SK-N-SH treated with all-trans-retinoic acid at 6 μM for 48 hours (cell line): ENCODE data around the gene KLF13.

Experiments used
- CREB5 ChIP-seq: fragments of 250-450 bp; sonication (Bioruptor Pico); IDR thresholded peaks from 2 replicates; pipeline ENCODE4 v1.5.1; 2020; ENCODE audit warnings: low read depth, mild to moderate bottlenecking, moderate library complexity
- CSDC2 ChIP-seq: fragments of 250-450 bp; sonication (Bioruptor Pico); IDR thresholded peaks from 2 replicates; pipeline ENCODE4 v1.5.0; 2020; ENCODE audit warnings: mild to moderate bottlenecking, moderate library complexity
- CSRNP3 ChIP-seq: fragments of 250-450 bp; sonication (Bioruptor Pico); IDR thresholded peaks from 2 replicates; pipeline ENCODE4 v1.5.1; 2021; ENCODE audit warnings: mild to moderate bottlenecking, moderate library complexity
- GLIS3 ChIP-seq: fragments of 250-450 bp; sonication (Bioruptor Pico); IDR thresholded peaks from 2 replicates; pipeline ENCODE4 v1.5.0; 2020; ENCODE audit warnings: mild to moderate bottlenecking, moderate library complexity
- OSR1 ChIP-seq: fragments of 250-450 bp; sonication (Bioruptor Pico); IDR thresholded peaks from 2 replicates; pipeline ENCODE4 v1.8.0; 2022; ENCODE audit warnings: moderate library complexity, mild to moderate bottlenecking, inconsistent platforms
- TCF4 ChIP-seq: fragments of 250-450 bp; sonication (Bioruptor Pico); IDR thresholded peaks from 2 replicates; pipeline ENCODE4 v1.8.0; 2021; ENCODE audit warnings: mild to moderate bottlenecking, moderate library complexity, borderline replicate concordance
- ZNF565 ChIP-seq: fragments of 450-650 bp; formaldehyde crosslinking; conservative IDR thresholded peaks from 2 replicates; pipeline ENCODE4 v1.5.0; 2020; ENCODE audit warnings: low read depth, mild to moderate bottlenecking, moderate library complexity
- TF ChIP-seq, protein P1 (sequence below): fragments of 250-450 bp; sonication (Bioruptor Pico); IDR thresholded peaks from 2 replicates; pipeline ENCODE4 v1.8.0; 2020; ENCODE audit warnings: mild to moderate bottlenecking, moderate library complexity, borderline replicate concordance

GRCh38 chr15:31403606-31404005 is 77.0 kb downstream of the KLF13 start:
- no peak for TF ChIP-seq CSRNP3 (CRISPR knock-in tag)
- no peak for TF ChIP-seq CSDC2
- TF ChIP-seq CREB5 (CRISPR knock-in tag) = no peak
- no peak for TF ChIP-seq OSR1
- TF ChIP-seq GLIS3 (CRISPR knock-in tag) = no peak
- no peak for TF ChIP-seq ZNF565
- TF ChIP-seq, protein P1, sequence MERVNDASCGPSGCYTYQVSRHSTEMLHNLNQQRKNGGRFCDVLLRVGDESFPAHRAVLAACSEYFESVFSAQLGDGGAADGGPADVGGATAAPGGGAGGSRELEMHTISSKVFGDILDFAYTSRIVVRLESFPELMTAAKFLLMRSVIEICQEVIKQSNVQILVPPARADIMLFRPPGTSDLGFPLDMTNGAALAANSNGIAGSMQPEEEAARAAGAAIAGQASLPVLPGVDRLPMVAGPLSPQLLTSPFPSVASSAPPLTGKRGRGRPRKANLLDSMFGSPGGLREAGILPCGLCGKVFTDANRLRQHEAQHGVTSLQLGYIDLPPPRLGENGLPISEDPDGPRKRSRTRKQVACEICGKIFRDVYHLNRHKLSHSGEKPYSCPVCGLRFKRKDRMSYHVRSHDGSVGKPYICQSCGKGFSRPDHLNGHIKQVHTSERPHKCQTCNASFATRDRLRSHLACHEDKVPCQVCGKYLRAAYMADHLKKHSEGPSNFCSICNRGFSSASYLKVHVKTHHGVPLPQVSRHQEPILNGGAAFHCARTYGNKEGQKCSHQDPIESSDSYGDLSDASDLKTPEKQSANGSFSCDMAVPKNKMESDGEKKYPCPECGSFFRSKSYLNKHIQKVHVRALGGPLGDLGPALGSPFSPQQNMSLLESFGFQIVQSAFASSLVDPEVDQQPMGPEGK (CRISPR knock-in tag) = no peak
- no peak for TF ChIP-seq TCF4 (CRISPR knock-in tag)
